ENCODE results near the gene APOA5. TPM values are rescaled to one million over a fixed set of nuclear protein-coding genes. Genes with fewer than 3 reads are reported as not detected.

APOA5 gene
- total and polyA plus RNA-seq, 2 of the 13 experiments (the other 11 are each of a cell fraction or from before 2014, with no cell fraction given) = 44.0 to 49.1 TPM

DNA sequence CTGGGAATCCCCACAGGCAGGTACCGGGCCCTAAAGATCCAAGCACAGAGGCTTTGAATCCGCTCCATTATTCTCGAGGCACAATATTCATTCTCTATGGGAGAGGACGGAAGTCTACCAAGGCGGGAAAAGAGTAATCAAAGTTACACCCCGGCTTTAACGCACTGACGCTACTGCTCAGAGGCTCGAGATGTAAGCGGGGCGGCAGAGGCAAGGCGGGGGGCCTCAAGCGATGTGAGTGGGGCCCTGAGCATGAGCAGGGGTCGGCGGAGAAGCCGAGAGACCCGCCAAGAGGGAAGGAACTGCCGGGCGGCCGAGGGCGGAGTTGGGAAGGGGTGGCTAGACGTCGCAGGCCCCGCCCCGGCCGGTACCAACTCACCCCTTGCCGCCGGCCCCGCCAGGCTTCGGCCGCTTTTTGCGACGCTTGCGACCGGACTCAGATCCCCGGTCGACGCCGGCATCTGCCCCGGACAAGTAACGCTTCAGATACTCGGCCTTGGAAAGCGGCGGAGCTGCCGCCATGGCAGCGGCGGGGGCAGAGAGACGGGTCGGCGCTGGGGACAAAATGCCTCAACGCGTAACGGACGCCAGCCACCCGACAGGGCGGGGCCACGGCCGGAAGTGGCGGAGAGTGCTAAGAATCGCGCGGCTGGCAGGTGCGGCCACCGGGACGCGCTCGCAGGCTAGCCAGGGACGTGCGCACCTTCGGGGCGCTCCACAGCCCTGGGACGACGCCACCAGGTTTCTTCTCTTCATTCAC, 19.1 kb downstream of the APOA5 start, which contains the start of gene BUD13 (continued):
- TF ChIP-seq, protein P1, sequence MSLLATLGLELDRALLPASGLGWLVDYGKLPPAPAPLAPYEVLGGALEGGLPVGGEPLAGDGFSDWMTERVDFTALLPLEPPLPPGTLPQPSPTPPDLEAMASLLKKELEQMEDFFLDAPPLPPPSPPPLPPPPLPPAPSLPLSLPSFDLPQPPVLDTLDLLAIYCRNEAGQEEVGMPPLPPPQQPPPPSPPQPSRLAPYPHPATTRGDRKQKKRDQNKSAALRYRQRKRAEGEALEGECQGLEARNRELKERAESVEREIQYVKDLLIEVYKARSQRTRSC (CRISPR knock-in tag; IDR thresholded peaks at IDR 0.05; ENCODE audit: low read depth) = no peak
- TF ChIP-seq ZSCAN22 (CRISPR knock-in tag; IDR thresholded peaks at IDR 0.05) (no peak), ZNF296 (CRISPR knock-in tag; conservative IDR thresholded peaks at IDR 0.05) (no peak), ZNF20 (CRISPR knock-in tag; IDR thresholded peaks at IDR 0.05) (no peak), HOXA7 (CRISPR knock-in tag; IDR thresholded peaks at IDR 0.05) (no peak), TARDBP (CRISPR knock-in tag; IDR thresholded peaks at IDR 0.05) (peak; percentile 94), ZNF570 (CRISPR knock-in tag; IDR thresholded peaks at IDR 0.05; ENCODE audit: borderline replicate concordance) (0 out of 2 replicates have a peak, but pooled peaks have one; percentile 82), SCMH1 (CRISPR knock-in tag; IDR thresholded peaks at IDR 0.05; ENCODE audit: borderline replicate concordance) (no peak), ZNF850 (CRISPR knock-in tag; conservative IDR thresholded peaks at IDR 0.05) (0 out of 2 replicates have a peak, but pooled peaks have one; percentile 63), ZNF530 (CRISPR knock-in tag; IDR thresholded peaks at IDR 0.05; ENCODE audit: low read depth) (no peak), SRSF1 (optimal IDR thresholded peaks at IDR 0.05; ENCODE audit: low read depth, low read length) (peak; percentile 91), AGO2 (optimal IDR thresholded peaks at IDR 0.05; ENCODE audit: low read depth, low read length) (peak; percentile 55), IRX3 (CRISPR knock-in tag; IDR thresholded peaks at IDR 0.05; ENCODE audit: borderline replicate concordance, low read depth) (peak; percentile 83; the same call in 1 of the 2 replicates), RFX1 (IDR thresholded peaks at IDR 0.05) (peak; percentile 56; the same call in 1 of the 2 replicates), RBM39 (IDR thresholded peaks at IDR 0.05; ENCODE audit: low read depth, low read length, poor library complexity, severe bottlenecking) (peak; percentile 84), MYNN (CRISPR knock-in tag; IDR thresholded peaks at IDR 0.05; ENCODE audit: low read depth) (no peak), ARNT (IDR thresholded peaks at IDR 0.05) (no peak), MTF1 (CRISPR knock-in tag; IDR thresholded peaks at IDR 0.05) (peak; percentile 71; the same call in 1 of the 2 replicates), SP140L (CRISPR knock-in tag; IDR thresholded peaks at IDR 0.05; ENCODE audit: borderline replicate concordance) (no peak)
- TF ChIP-seq, protein P2, sequence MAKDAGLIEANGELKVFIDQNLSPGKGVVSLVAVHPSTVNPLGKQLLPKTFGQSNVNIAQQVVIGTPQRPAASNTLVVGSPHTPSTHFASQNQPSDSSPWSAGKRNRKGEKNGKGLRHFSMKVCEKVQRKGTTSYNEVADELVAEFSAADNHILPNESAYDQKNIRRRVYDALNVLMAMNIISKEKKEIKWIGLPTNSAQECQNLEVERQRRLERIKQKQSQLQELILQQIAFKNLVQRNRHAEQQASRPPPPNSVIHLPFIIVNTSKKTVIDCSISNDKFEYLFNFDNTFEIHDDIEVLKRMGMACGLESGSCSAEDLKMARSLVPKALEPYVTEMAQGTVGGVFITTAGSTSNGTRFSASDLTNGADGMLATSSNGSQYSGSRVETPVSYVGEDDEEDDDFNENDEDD (CRISPR knock-in tag; IDR thresholded peaks at IDR 0.05; ENCODE audit: borderline replicate concordance) = peak; percentile 86; the same call in 1 of the 2 replicates
- TF ChIP-seq, protein P3, sequence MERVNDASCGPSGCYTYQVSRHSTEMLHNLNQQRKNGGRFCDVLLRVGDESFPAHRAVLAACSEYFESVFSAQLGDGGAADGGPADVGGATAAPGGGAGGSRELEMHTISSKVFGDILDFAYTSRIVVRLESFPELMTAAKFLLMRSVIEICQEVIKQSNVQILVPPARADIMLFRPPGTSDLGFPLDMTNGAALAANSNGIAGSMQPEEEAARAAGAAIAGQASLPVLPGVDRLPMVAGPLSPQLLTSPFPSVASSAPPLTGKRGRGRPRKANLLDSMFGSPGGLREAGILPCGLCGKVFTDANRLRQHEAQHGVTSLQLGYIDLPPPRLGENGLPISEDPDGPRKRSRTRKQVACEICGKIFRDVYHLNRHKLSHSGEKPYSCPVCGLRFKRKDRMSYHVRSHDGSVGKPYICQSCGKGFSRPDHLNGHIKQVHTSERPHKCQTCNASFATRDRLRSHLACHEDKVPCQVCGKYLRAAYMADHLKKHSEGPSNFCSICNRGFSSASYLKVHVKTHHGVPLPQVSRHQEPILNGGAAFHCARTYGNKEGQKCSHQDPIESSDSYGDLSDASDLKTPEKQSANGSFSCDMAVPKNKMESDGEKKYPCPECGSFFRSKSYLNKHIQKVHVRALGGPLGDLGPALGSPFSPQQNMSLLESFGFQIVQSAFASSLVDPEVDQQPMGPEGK (CRISPR knock-in tag; IDR thresholded peaks at IDR 0.05) = peak; percentile 91
- TF ChIP-seq, protein P4, sequence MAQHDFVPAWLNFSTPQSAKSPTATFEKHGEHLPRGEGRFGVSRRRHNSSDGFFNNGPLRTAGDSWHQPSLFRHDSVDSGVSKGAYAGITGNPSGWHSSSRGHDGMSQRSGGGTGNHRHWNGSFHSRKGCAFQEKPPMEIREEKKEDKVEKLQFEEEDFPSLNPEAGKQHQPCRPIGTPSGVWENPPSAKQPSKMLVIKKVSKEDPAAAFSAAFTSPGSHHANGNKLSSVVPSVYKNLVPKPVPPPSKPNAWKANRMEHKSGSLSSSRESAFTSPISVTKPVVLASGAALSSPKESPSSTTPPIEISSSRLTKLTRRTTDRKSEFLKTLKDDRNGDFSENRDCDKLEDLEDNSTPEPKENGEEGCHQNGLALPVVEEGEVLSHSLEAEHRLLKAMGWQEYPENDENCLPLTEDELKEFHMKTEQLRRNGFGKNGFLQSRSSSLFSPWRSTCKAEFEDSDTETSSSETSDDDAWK (CRISPR knock-in tag; IDR thresholded peaks at IDR 0.05) = no peak
- TF ChIP-seq, protein P5, sequence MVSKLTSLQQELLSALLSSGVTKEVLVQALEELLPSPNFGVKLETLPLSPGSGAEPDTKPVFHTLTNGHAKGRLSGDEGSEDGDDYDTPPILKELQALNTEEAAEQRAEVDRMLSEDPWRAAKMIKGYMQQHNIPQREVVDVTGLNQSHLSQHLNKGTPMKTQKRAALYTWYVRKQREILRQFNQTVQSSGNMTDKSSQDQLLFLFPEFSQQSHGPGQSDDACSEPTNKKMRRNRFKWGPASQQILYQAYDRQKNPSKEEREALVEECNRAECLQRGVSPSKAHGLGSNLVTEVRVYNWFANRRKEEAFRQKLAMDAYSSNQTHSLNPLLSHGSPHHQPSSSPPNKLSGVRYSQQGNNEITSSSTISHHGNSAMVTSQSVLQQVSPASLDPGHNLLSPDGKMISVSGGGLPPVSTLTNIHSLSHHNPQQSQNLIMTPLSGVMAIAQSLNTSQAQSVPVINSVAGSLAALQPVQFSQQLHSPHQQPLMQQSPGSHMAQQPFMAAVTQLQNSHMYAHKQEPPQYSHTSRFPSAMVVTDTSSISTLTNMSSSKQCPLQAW (CRISPR knock-in tag; IDR thresholded peaks at IDR 0.05) = peak; percentile 55; the same call in 1 of the 2 replicates

Data from HepG2 (cell line).